ENCODE measurements around the gene FUT7. TPM values are rescaled to one million over a fixed set of nuclear protein-coding genes. Genes with fewer than 3 reads are reported as not detected.

FUT7 gene
- total RNA-seq, 6 donors from 2014 or later: 0.94 to 2.3 (median 2.0) TPM; not detected in 1

DNA sequence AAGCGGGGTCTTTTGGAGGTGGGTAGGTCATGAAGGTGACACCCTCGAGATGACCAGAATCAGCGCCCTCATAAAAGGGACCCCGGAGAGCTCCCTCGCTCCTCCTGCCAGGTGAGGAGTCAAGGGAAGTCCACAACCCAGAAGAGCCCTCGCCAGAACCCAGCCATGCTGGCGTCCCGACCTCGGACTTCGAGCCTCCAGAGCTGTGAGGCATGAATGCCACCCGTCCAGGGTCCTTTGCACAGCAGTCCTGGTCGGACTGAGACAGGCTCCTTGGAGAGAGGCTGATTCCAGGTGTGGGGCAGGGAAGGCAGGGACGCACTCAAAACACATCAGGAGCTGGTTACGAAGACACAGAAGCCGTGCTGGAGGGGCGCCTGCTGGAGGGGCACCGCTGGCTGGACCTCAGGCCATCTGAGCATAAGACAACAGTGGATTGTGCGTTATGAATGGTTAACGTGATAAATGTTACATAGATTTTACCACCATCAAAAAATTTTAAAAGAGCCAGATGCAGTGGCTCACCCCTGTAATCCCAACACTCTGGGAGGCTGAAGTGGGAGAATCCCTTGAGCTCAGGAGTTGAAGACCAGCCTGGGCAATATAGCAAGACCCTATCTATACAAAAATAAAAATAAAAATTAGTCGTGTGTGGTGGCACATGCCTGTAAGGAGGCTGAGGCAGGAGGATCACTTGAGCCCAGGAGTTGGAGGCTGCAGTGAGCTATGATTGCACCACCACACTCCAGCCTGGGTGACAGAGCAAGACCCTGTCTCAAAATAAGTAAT lies 29.8 kb downstream of the FUT7 start:
- Histone ChIP-seq H3K36me3 (no peaks in the 10 kb centered on the region), H3K27ac (no peak overlapping the region), H3K4me3 (no peak overlapping the region), H3K27me3 (no peaks in the 10 kb centered on the region), H3K9me3 (no peaks in the 10 kb centered on the region), H3K4me1 (peaks cover 22 to 41% (median 32%) of the 10 kb centered on the region in 4 donors)
- TF ChIP-seq EP300 (IDR thresholded peaks at IDR 0.05) (no peak), POLR2A (IDR thresholded peaks at IDR 0.05) (no peak), CTCF (IDR thresholded peaks at IDR 0.05) (no peak), POLR2AphosphoS5 (IDR thresholded peaks at IDR 0.05) (no peak)
- no peak for ATAC-seq (ENCODE audit: low FRiP score in 2 of 2)
- no peak for DNase-seq
- WGBS, 2 donors: 87 to 89% methylated on average over 18 to 20 of the region's 20 CpGs

- Histone ChIP-seq H3K9me3 (no peaks in the 10 kb centered on the region), H3K36me3 (no peaks in the 10 kb centered on the region), H3K27me3 (no peaks in the 10 kb centered on the region), H3K27ac (peak overlapping the region; percentile 40 to 67 (median 64)), H3K4me1 (peaks cover 39 to 57% (median 45%) of the 10 kb centered on the region in 4 donors), H3K4me3 (peak overlapping the region in 1 of 4 donors; percentile 8)
- peak in 1 of 2 donors; percentile 14 for ATAC-seq (ENCODE audit: low FRiP score in 2 of 2)
- WGBS, 2 donors: 58% methylated on average over 10 of the region's 10 CpGs
- TF ChIP-seq EP300 (IDR thresholded peaks at IDR 0.05): no peak
- TF ChIP-seq CTCF (IDR thresholded peaks at IDR 0.05): no peak
- no peak for TF ChIP-seq POLR2A (IDR thresholded peaks at IDR 0.05)
- TF ChIP-seq POLR2AphosphoS5 (IDR thresholded peaks at IDR 0.05): no peak
- DNase-seq: no peak
These were observed 31.5 kb downstream of the FUT7 start for GRCh38 chr9:137000177-137000930.

GRCh38 chr9:136997830-136998234 lies 34.1 kb downstream of the FUT7 start:
- TF ChIP-seq POLR2AphosphoS5 (IDR thresholded peaks at IDR 0.05) (peak in 1 of 2 donors; percentile 32), EP300 (IDR thresholded peaks at IDR 0.05) (no peak), POLR2A (IDR thresholded peaks at IDR 0.05) (no peak), CTCF (IDR thresholded peaks at IDR 0.05) (peak in 1 of 6 experiments; percentile 12)
- DNase-seq: peak; percentile 47 to 69
- H3K27me3 ChIP-seq: no peaks in the 10 kb centered on the region
- no peak overlapping the region for H3K4me3 ChIP-seq
- ATAC-seq (ENCODE audit: low FRiP score in 2 of 2): no peak
- no peaks in the 10 kb centered on the region for H3K9me3 ChIP-seq
- H3K27ac ChIP-seq: peak overlapping the region in 3 of 4 donors; percentile 19 to 90 (median 73)
- peaks cover 0 to 12% (median 5%) of the 10 kb centered on the region in 4 donors for H3K36me3 ChIP-seq
- peaks cover 62 to 83% (median 70%) of the 10 kb centered on the region in 4 donors for H3K4me1 ChIP-seq
- 46 to 49% methylated on average over 16 to 18 of the region's 18 CpGs for WGBS, 2 donors

DNA sequence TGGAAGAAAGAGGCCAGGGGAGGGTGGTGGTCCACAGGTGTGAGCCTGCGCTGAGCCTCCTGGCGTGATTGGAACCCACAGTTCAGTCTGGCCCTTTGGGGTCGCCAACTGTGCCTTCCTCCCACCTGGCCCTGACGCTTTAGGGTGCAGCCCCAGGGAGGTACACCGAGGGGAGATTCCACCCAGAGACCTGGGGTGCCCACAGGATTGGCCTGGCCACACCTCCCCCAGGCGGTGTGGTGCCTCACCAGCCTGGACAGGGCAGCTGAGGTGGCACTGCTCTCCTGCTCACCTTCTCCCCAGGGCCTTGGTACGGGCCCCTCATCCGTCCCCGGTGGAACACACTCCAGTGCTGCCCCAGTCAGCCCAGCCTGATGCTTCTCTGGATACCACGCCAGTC lies 34.5 kb downstream of the FUT7 start:
- TF ChIP-seq EP300 (IDR thresholded peaks at IDR 0.05) (no peak), POLR2A (IDR thresholded peaks at IDR 0.05) (no peak), POLR2AphosphoS5 (IDR thresholded peaks at IDR 0.05) (no peak), CTCF (IDR thresholded peaks at IDR 0.05) (no peak)
- Histone ChIP-seq H3K27ac (peak overlapping the region in 3 of 4 donors; percentile 67 to 90 (median 73)), H3K4me3 (peak overlapping the region in 2 of 4 donors; percentile 46 to 50), H3K27me3 (no peaks in the 10 kb centered on the region), H3K4me1 (peaks cover 65 to 87% (median 74%) of the 10 kb centered on the region in 4 donors), H3K36me3 (peaks cover 0 to 12% (median 5%) of the 10 kb centered on the region in 4 donors), H3K9me3 (no peaks in the 10 kb centered on the region)
- no peak for ATAC-seq (ENCODE audit: low FRiP score in 2 of 2)
- WGBS, 2 donors: 76 to 77% methylated on average over 10 of the region's 10 CpGs
- DNase-seq: peak in 1 of 2 donors; percentile 59
